Fibroblast of lung (primary cell): ENCODE measurements around the gene KIRREL3.

Experiments
- CTCF ChIP-seq, 2 donors: IDR thresholded peaks in 1 of 2; conservative IDR thresholded peaks in 1 of 2; 1 replicate in 1 of 2; 2 replicates in 1 of 2; pipeline ENCODE4 v1.5.1; 2011 to 2012; ENCODE audit warnings: low read length in 2 of 2, control low read depth in 1 of 2, inconsistent platforms in 1 of 2, low read depth in 1 of 2, mild to moderate bottlenecking in 1 of 2
- EZH2 ChIP-seq: IDR thresholded peaks from 2 replicates; pipeline ENCODE4 v1.5.1; 2012; ENCODE audit warnings: low read length, control low read depth, mild to moderate bottlenecking; ENCODE audit errors: missing control alignments

- TF ChIP-seq EZH2: no peak
- no peak for TF ChIP-seq CTCF (conservative IDR thresholded peaks at IDR 0.05 in 1 of 2, IDR thresholded peaks at IDR 0.05 in 1 of 2; ENCODE audit: low read depth in 1 of 2, low read length in 2 of 2)
Observed at GRCh38 chr11:126583594-126584427, 416.8 kb downstream of the KIRREL3 start.
